ENCODE measurements around the gene DDIT3. TPM values are rescaled to one million over a fixed set of nuclear protein-coding genes. Genes with fewer than 3 reads are reported as not detected.
"Not testable (repeated sequence)": the region's sequence is repeated elsewhere in the genome, so short reads cannot be mapped to it uniquely, and the experiment has no call there.

DDIT3 gene
- total RNA-seq, 1 experiment from 2014 or later, result 17.1 TPM

GRCh38 chr12:57507796-57508195 lies 12.5 kb downstream of the DDIT3 start:
- DNase-seq, H3K27me3 ChIP-seq, H3K4me3 ChIP-seq, H3K9me3 ChIP-seq: not testable (repeated sequence)
- peaks cover 70% of the 10 kb centered on the region for H3K36me3 ChIP-seq

- not testable (repeated sequence) for H3K9me3 ChIP-seq, DNase-seq, H3K4me3 ChIP-seq, H3K27me3 ChIP-seq
- H3K36me3 ChIP-seq, result peaks cover 67% of the 10 kb centered on the region
Measured at GRCh38 chr12:57506541-57506940, 13.8 kb downstream of the DDIT3 start.

DNA sequence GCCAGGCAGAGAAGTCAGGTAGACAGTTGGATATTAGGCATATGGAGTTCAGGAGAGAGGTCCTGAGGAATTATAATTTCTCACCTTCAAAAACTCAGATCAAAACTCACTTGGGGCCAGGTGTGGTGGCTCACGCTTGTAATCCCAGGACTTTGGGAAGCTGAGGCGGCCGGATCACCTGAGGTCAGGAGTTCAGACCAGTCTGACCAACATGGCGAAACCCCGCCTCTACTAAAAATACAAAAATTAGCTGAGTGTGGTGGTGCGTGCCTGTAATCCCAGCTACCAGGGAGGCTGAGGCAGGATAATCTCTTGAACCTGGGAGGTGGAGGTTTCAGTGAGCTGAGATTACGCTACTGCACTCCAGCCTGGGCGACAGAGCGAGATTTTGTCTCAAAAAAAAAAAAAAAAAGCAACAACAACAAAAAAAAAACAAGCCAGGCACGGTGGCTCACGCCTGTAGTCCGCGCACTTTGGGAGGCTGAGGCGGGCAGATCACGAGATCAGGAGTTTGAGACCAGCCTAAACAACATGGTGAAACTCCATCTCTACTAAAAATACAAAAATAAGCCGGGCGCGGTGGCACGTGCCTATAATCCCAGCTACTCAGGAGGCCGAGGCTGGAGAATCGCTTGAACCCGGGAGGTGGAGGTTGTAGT lies 17.9 kb downstream of the DDIT3 start:
- not testable (repeated sequence) for H3K9me3 ChIP-seq, H3K4me3 ChIP-seq, DNase-seq, H3K27me3 ChIP-seq
- peaks cover 76% of the 10 kb centered on the region for H3K36me3 ChIP-seq

DNA sequence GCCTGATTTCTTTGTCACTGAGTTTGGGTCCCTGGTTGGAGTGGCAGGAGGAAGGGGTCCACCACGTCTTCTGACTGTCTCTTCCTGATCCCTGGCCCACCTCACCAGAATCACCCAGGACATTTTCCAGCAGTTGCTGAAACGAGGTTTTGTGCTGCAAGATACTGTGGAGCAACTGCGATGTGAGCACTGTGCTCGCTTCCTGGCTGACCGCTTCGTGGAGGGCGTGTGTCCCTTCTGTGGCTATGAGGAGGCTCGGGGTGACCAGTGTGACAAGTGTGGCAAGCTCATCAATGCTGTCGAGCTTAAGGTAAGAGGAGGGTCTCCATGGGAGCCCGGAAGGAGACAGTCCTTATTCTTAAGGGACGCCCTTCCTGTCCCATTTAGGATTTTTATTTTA lies 20.1 kb downstream of the DDIT3 start:
- peaks cover 81% of the 10 kb centered on the region for H3K36me3 ChIP-seq
- DNase-seq, result no peak
- H3K4me3 ChIP-seq, result no peak overlapping the region
- no peaks in the 10 kb centered on the region for H3K27me3 ChIP-seq
- no peaks in the 10 kb centered on the region for H3K9me3 ChIP-seq

GRCh38 chr12:57498571-57498970 lies 21.7 kb downstream of the DDIT3 start:
- Histone ChIP-seq H3K27me3 (no peaks in the 10 kb centered on the region), H3K4me3 (no peak overlapping the region), H3K9me3 (no peaks in the 10 kb centered on the region), H3K36me3 (peaks cover 74% of the 10 kb centered on the region)
- DNase-seq, result no peak

DNA sequence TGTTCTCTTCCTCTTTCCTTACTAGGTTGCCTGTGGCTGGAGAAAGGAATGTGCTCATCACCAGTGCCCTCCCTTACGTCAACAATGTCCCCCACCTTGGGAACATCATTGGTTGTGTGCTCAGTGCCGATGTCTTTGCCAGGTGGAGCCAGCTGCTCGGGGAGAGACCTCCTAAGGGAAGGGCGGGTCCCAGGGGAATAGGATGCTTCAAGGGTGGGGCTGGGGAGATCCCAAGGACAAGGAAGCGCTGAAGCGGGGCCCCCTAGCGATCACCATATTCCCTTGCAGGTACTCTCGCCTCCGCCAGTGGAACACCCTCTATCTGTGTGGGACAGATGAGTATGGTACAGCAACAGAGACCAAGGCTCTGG lies 22.2 kb downstream of the DDIT3 start:
- Histone ChIP-seq H3K4me3 (no peak overlapping the region), H3K9me3 (no peaks in the 10 kb centered on the region), H3K27me3 (no peaks in the 10 kb centered on the region), H3K36me3 (peaks cover 73% of the 10 kb centered on the region)
- no peak for DNase-seq

DNA sequence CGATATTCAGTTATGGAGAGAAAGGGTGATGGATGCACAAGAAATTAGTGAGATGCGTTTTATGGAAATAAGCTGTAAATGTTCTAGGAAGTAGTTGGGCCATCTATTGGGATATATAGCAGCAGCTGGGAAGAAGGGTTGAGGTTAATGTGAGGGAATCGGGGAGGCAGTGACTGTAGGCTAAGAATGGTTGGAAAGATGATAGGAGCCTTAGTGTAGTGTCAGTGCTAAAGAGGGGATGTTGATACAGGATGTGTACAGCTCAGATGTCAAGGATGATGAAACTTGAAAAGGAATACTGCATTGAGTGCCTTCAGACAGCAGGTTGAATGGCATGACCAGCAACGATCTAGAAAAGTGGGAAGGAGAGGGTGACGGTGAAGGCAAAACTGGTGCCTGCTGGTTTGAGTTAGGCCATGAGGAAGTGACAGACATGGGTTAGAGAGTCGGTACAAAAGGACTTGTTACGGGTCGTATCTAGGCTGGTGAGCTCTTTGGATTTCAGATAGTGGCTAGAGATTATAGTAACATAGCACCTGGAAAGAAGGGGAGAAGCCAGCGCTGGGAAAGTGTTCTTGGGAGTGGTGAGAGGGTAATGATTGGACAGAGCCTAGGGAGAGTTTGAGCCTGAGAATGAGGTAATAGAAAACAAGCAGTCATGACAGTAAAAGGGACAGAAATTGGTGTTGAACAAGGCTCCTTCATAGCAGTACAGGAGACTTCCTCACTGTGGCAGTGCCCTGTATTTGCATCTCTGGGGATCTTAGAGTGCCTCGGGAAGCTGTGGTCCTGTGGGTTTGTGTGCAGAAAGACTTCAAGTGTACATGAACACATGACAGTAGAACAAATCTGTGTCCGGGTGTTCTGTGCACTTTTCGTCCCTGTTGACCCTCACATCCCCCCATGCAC lies 22.8 kb downstream of the DDIT3 start:
- Histone ChIP-seq H3K4me3 (no peak overlapping the region), H3K9me3 (no peaks in the 10 kb centered on the region), H3K27me3 (no peaks in the 10 kb centered on the region), H3K36me3 (peaks cover 76% of the 10 kb centered on the region)
- no peak for DNase-seq

GRCh38 chr12:57496822-57497221 lies 23.5 kb downstream of the DDIT3 start:
- no peaks in the 10 kb centered on the region for H3K27me3 ChIP-seq
- no peaks in the 10 kb centered on the region for H3K9me3 ChIP-seq
- no peak overlapping the region for H3K4me3 ChIP-seq
- peaks cover 74% of the 10 kb centered on the region for H3K36me3 ChIP-seq
- DNase-seq, result no peak

GRCh38 chr12:57495051-57495701 lies 25.1 kb downstream of the DDIT3 start:
- H3K9me3 ChIP-seq, H3K4me3 ChIP-seq, H3K27me3 ChIP-seq, DNase-seq: not testable (repeated sequence)
- H3K36me3 ChIP-seq, result peaks cover 71% of the 10 kb centered on the region

DNA sequence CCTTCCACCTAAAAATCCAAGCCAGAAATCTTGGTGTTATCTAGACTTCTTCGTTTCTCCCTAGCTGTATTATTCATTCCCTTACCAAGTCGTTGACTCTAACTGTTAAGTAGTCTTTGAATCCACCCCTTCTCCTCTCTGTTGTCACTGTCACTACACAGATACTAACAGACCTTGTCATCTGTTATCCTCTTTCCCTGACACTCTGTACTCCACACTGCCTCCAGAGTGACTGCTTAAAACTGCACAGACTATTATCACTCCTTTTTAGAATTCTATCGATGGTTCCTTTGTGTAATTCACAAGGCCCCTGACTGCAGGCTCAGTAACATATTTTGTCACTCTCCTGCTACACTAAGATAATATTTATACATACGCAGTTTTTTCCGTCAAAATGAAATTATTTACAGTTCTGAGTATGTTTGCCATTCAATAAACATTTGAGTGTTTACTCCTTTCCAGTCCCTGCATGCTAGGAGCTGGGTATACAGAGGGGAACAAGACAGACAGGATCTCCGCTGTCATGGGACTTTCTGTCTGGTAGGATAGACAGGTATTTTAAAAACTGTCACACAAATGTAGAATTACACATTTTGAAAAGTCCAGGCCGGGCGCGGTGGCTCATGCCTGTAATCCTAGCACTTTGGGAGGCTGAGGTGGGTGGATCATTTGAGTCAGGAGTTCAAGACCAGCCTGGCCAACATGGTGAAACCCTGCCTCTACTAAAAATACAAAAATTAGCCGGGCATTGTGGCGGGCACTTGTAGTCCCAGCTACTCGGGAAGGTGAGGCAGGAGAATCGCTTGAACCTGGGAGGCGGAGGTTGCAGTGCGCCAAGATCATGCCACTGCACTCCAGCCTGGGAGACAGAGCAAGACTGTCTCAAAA lies 28.7 kb downstream of the DDIT3 start:
- no peak for DNase-seq
- no peak overlapping the region for H3K4me3 ChIP-seq
- H3K27me3 ChIP-seq, result no peaks in the 10 kb centered on the region
- H3K9me3 ChIP-seq, result no peaks in the 10 kb centered on the region
- H3K36me3 ChIP-seq, result peaks cover 61% of the 10 kb centered on the region

DNA sequence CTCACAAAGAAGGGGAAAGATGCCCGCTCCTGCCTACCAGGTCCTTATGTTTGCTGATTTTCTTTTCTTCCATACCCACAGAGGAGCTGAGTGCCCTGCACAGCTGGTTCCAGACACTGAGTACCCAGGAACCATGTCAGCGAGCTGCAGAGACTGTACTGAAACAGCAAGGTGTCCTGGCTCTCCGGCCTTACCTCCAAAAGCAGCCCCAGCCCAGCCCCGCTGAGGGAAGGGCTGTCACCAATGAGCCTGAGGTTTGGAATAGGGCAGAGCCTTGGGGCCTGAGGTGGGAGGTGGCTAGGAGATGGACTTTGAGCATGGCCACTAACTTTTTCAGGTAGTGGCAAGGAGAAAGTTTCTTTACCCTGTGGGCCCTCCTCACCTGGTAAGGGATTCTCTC lies 30.2 kb downstream of the DDIT3 start:
- H3K4me3 ChIP-seq, result no peak overlapping the region
- no peaks in the 10 kb centered on the region for H3K27me3 ChIP-seq
- no peak for DNase-seq
- no peaks in the 10 kb centered on the region for H3K9me3 ChIP-seq
- peaks cover 51% of the 10 kb centered on the region for H3K36me3 ChIP-seq

DNA sequence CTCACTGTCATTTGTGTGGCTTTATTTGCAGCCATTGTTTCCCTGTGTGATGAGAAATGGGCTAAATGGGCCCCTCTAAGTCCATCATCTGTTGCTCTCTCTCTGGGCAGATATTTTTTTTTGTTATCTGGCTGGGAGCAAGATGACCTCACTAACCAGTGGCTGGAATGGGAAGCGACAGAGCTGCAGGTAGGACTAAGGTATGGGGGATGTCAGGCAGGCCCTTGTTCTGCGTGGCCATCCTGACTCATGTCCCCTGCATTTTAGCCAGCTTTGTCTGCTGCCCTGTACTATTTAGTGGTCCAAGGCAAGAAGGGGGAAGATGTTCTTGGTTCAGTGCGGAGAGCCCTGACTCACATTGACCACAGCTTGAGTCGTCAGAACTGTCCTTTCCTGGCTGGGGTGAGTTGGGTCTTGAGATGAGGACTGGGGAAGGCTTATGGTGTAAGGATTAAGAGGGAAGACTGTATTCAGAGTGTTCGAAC lies 31.1 kb downstream of the DDIT3 start:
- H3K9me3 ChIP-seq, result no peaks in the 10 kb centered on the region
- no peak for DNase-seq
- H3K36me3 ChIP-seq, result peaks cover 47% of the 10 kb centered on the region
- no peaks in the 10 kb centered on the region for H3K27me3 ChIP-seq
- peak overlapping the region; percentile 77 for H3K4me3 ChIP-seq

DNA sequence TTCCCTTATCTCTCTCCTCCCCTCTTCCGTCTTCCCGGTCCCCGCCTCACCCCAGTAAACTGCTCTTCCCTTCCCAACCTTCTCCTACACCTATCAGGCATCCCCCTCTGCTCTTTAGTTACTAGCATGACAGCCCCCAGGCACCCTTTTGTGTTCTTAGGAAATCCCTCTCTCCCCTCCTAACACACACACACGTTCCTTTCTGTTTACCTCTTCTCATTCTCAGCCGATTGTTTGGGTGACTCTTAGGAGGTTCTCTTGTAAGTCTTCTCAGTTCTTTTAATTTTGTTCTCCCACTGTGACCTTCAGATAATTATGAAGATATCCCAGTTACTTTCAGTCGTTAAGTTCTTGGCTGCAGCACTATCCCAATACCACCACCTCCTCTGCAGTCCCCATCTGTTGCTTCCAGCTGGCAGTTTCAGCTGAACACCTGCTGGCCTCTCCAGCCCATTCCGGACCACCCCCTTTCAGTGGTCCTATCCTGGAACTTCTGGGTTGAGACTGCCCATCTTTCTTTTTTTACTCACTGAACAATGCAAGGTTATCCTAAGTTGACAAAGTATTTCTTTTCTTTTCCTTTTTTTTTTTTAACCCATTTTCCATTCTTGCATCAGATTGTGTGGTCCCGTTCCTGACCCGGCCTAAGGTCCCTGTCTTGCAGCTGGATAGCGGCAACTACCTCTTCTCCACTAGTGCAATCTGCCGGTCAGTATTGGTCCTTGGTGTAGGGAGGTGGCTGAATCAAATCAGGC lies 31.7 kb downstream of the DDIT3 start:
- Histone ChIP-seq H3K27me3 (no peaks in the 10 kb centered on the region), H3K36me3 (peaks cover 44% of the 10 kb centered on the region), H3K4me3 (peak overlapping the region; percentile 77), H3K9me3 (no peaks in the 10 kb centered on the region)
- no peak for DNase-seq

- peaks cover 42% of the 10 kb centered on the region for H3K36me3 ChIP-seq
- no peaks in the 10 kb centered on the region for H3K27me3 ChIP-seq
- H3K9me3 ChIP-seq, result no peaks in the 10 kb centered on the region
- peak; percentile 96 for DNase-seq
- H3K4me3 ChIP-seq, result peak within 1 kb of the TSS; percentile 77
Measured at GRCh38 chr12:57487597-57488401, 32.5 kb downstream of the DDIT3 start, which contains the start of gene MARS1. Gene MARS1 (plus strand): TSS chr12:57488068. CDS start chr12:57488091, 23 bp downstream.

GRCh38 chr12:57487055-57487596 lies 33.2 kb downstream of the DDIT3 start:
- DNase-seq, result no peak
- Histone ChIP-seq H3K9me3 (no peaks in the 10 kb centered on the region), H3K4me3 (peak overlapping the region; percentile 77)

More at GRCh38 chr12:57487055-57487596, 33.2 kb downstream of the DDIT3 start:
- Histone ChIP-seq H3K27me3 (no peaks in the 10 kb centered on the region), H3K36me3 (peaks cover 37% of the 10 kb centered on the region)
